ENCODE data around the gene TOB2. TPM values are rescaled to one million over a fixed set of nuclear protein-coding genes. Genes with fewer than 3 reads are reported as not detected.
A peak's percentile ranks its signal among the peaks of the same experiment; 100 is the strongest.

Gene TOB2
- total and polyA plus RNA-seq, 9 of the 15 experiments (the other 6 are each of a cell fraction or from before 2014, with no cell fraction given) = 3.3 to 20.5 (median 7.3) TPM

- TF ChIP-seq POLR2AphosphoS5 (IDR thresholded peaks at IDR 0.05; ENCODE audit: control insufficient read depth, insufficient read depth, low read depth, low read length) = no peak; the same call in 1 of the 2 replicates
- TF ChIP-seq TAF1 (IDR thresholded peaks at IDR 0.05; ENCODE audit: control insufficient read depth, extremely low read depth, insufficient read depth, low read length, severe bottlenecking) = peak; percentile 46
- peak; percentile 30 for TF ChIP-seq CHD1 (IDR thresholded peaks at IDR 0.05; ENCODE audit: low read length)
- TF ChIP-seq NFRKB (IDR thresholded peaks at IDR 0.05; ENCODE audit: low read depth) = peak; percentile 57; the same call in 1 of the 2 replicates
- TF ChIP-seq L3MBTL2 (IDR thresholded peaks at IDR 0.05) = peak; percentile 52; the same call in 1 of the 2 replicates
- TF ChIP-seq PCBP1 (IDR thresholded peaks at IDR 0.05; ENCODE audit: low read depth, low read length, poor library complexity, severe bottlenecking) = peak; percentile 36
- no peak for TF ChIP-seq FUS (optimal IDR thresholded peaks at IDR 0.05; ENCODE audit: low read depth, low read length)
- TF ChIP-seq, protein P1, sequence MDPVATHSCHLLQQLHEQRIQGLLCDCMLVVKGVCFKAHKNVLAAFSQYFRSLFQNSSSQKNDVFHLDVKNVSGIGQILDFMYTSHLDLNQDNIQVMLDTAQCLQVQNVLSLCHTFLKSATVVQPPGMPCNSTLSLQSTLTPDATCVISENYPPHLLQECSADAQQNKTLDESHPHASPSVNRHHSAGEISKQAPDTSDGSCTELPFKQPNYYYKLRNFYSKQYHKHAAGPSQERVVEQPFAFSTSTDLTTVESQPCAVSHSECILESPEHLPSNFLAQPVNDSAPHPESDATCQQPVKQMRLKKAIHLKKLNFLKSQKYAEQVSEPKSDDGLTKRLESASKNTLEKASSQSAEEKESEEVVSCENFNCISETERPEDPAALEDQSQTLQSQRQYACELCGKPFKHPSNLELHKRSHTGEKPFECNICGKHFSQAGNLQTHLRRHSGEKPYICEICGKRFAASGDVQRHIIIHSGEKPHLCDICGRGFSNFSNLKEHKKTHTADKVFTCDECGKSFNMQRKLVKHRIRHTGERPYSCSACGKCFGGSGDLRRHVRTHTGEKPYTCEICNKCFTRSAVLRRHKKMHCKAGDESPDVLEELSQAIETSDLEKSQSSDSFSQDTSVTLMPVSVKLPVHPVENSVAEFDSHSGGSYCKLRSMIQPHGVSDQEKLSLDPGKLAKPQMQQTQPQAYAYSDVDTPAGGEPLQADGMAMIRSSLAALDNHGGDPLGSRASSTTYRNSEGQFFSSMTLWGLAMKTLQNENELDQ (CRISPR knock-in tag; IDR thresholded peaks at IDR 0.05; ENCODE audit: borderline replicate concordance) = no peak
- TF ChIP-seq PBX2 (CRISPR knock-in tag; IDR thresholded peaks at IDR 0.05; ENCODE audit: low read depth) = no peak
- no peak for TF ChIP-seq PBX2 (tag; conservative IDR thresholded peaks at IDR 0.05; ENCODE audit: low read depth)
These were observed 1.0 kb upstream of the TOB2 start (continued) for GRCh38 chr22:41447435-41448188.

All from K562 (cell line).